A549 (cell line): ENCODE data around the gene GRK1. TPM values are rescaled to one million over a fixed set of nuclear protein-coding genes. Genes with fewer than 3 reads are reported as not detected.

Source experiments
- ATAC-seq, 2 experiments: fragments of 200-7000 bp in 1 of 2; fragments of >200 bp in 1 of 2; cut with Nextera tagmentation in 1 of 2; cut with Tn5 transposase in 1 of 2; 3 replicates each; pipeline versions ENCODE4 v1.8.0 to v1.9.1; 2018 to 2020; ENCODE audit warnings: mild to moderate bottlenecking in 1 of 2, moderate library complexity in 1 of 2
- CTCF ChIA-PET: fragments of 300-600 bp; sonication (Branson Sonifier 250); formaldehyde crosslinking; extraction: SDS; loops from one replicate; lab custom pipeline; 2021; ENCODE audit warnings: antibody characterized with exemption, inconsistent platforms; lab: Yijun Ruan, JAX
- POLR2A ChIA-PET: fragments of 350-600 bp; formaldehyde crosslinking; extraction: SDS; loops from one replicate; lab custom pipeline; 2021; ENCODE audit warnings: antibody characterized with exemption, inconsistent platforms; lab: Yijun Ruan, JAX
- DNase-seq, 2 experiments: peaks; one replicate each; pipeline versions ENCODE4 v3.0.0 to v3.0.0-alpha.2; 2011 to 2016; ENCODE audit warnings: low read depth in 1 of 2, low spot score in 1 of 2
- FAIRE-seq: peaks from 2 replicates; lab custom pipeline; 2011; peaks lifted over from hg19 to GRCh38; lab: Jason Lieb, UNC
- H3K27ac ChIP-seq, 2 experiments: fragments of >200 bp; sonication (Bioruptor Twin); formaldehyde crosslinking; 3 replicates each; pipeline ENCODE4 v1.5.1; 2016 to 2017
- H3K4me1 ChIP-seq: fragments of >200 bp; sonication (Bioruptor Twin); formaldehyde crosslinking; 3 replicates; pipeline ENCODE4 v1.6.1; 2016
- H3K4me2 ChIP-seq: fragments of >200 bp; sonication (Bioruptor Twin); formaldehyde crosslinking; 3 replicates; pipeline ENCODE4 v1.6.1; 2016
- H3K4me3 ChIP-seq: fragments of >200 bp; sonication (Bioruptor Twin); formaldehyde crosslinking; 3 replicates; pipeline ENCODE4 v1.5.1; 2016
- H3K9me3 ChIP-seq: fragments of >200 bp; sonication (Bioruptor Twin); formaldehyde crosslinking; 3 replicates; pipeline ENCODE4 v1.6.1; 2016
- BHLHE40 ChIP-seq: IDR thresholded peaks from 2 replicates; pipeline ENCODE4 v1.6.1; 2012; ENCODE audit warnings: low read depth, low read length, inconsistent platforms
- CBX2 ChIP-seq: fragments of 200-600 bp; sonication (generic); IDR thresholded peaks from 2 replicates; pipeline ENCODE4 v1.6.1; 2016; ENCODE audit warnings: low read depth, mild to moderate bottlenecking, borderline replicate concordance
- CEBPB ChIP-seq, 2 experiments: fragments of >200 bp in 1 of 2; sonication (Bioruptor Twin) in 1 of 2; formaldehyde crosslinking in 1 of 2; IDR thresholded peaks; 2 replicates each; pipeline ENCODE4 v1.6.1; 2012 to 2016
- CHD2 ChIP-seq: fragments of 150-350 bp; IDR thresholded peaks from 2 replicates; pipeline ENCODE4 v1.6.1; 2014; ENCODE audit warnings: low read length; ENCODE audit not compliant: partially characterized antibody
- FOSB ChIP-seq: fragments of 250-450 bp; sonication (Bioruptor Pico); IDR thresholded peaks from 2 replicates; pipeline ENCODE4 v1.5.0; 2020; ENCODE audit warnings: mild to moderate bottlenecking, moderate library complexity
- FOXS1 ChIP-seq: fragments of 250-450 bp; sonication (Bioruptor Pico); IDR thresholded peaks from 2 replicates; pipeline ENCODE4 v1.5.0; 2020; ENCODE audit warnings: mild to moderate bottlenecking, moderate library complexity
- HOXA7 ChIP-seq: fragments of 250-450 bp; sonication (Bioruptor Pico); IDR thresholded peaks from 2 replicates; pipeline ENCODE4 v1.5.0; 2020; ENCODE audit warnings: mild to moderate bottlenecking, moderate library complexity
- HOXB13 ChIP-seq: fragments of 250-450 bp; sonication (Bioruptor Pico); IDR thresholded peaks from 2 replicates; pipeline ENCODE4 v1.5.0; 2020; ENCODE audit warnings: low read depth, mild to moderate bottlenecking, moderate library complexity
- HOXB5 ChIP-seq: fragments of 250-450 bp; sonication (Bioruptor Pico); IDR thresholded peaks from 2 replicates; pipeline ENCODE4 v1.5.0; 2020; ENCODE audit warnings: mild to moderate bottlenecking, moderate library complexity
- MAFK ChIP-seq: fragments of 450-650 bp; IDR thresholded peaks from 2 replicates; pipeline ENCODE4 v1.6.1; 2014; ENCODE audit not compliant: partially characterized antibody
- MAZ ChIP-seq: fragments of 150-350 bp; IDR thresholded peaks from 2 replicates; pipeline ENCODE4 v1.6.1; 2014; ENCODE audit warnings: antibody characterized with exemption, low read depth, low read length, borderline replicate concordance
- NPAS2 ChIP-seq: fragments of 250-450 bp; sonication (Bioruptor Pico); IDR thresholded peaks from 2 replicates; pipeline ENCODE4 v1.8.0; 2022; ENCODE audit warnings: mild to moderate bottlenecking, moderate library complexity, borderline replicate concordance
- RAD21 ChIP-seq, 2 experiments: fragments of >200 bp in 1 of 2; sonication (Bioruptor Twin) in 1 of 2; formaldehyde crosslinking in 1 of 2; IDR thresholded peaks in 1 of 2; conservative IDR thresholded peaks in 1 of 2; 2 replicates in 1 of 2; 3 replicates in 1 of 2; pipeline ENCODE4 v1.6.1; 2012 to 2018; ENCODE audit warnings: inconsistent platforms in 1 of 2
- RCOR1 ChIP-seq: fragments of 150-350 bp; IDR thresholded peaks from 2 replicates; pipeline ENCODE4 v1.6.1; 2014; ENCODE audit warnings: antibody characterized with exemption, low read length, low read depth
- RNF2 ChIP-seq: fragments of 200-600 bp; sonication (generic); IDR thresholded peaks from 2 replicates; pipeline ENCODE4 v1.6.1; 2016; ENCODE audit warnings: low read depth, mild to moderate bottlenecking, antibody characterized with exemption, moderate library complexity, borderline replicate concordance
- SMC3 ChIP-seq: fragments of >200 bp; sonication (Bioruptor Twin); formaldehyde crosslinking; IDR thresholded peaks from 3 replicates; pipeline ENCODE4 v1.6.1; 2018; ENCODE audit warnings: inconsistent platforms
- ZC3H11A ChIP-seq: fragments of 450-650 bp; IDR thresholded peaks from 2 replicates; pipeline ENCODE4 v1.6.1; 2014; ENCODE audit warnings: antibody characterized with exemption, mild to moderate bottlenecking
- ZFP36 ChIP-seq: fragments of 450-650 bp; IDR thresholded peaks from 2 replicates; pipeline ENCODE4 v1.6.1; 2014; ENCODE audit warnings: borderline replicate concordance; ENCODE audit not compliant: partially characterized antibody
- ZSCAN20 ChIP-seq: fragments of 250-450 bp; sonication (Bioruptor Pico); IDR thresholded peaks from 2 replicates; pipeline ENCODE4 v1.8.0; 2022; ENCODE audit warnings: mild to moderate bottlenecking, moderate library complexity
- whole genome bisulfite sequencing: methylation state at CpG from one replicate; pipeline ENCODE4 v1.1.6; 2017; ENCODE audit errors: missing lambda C conversion rate; 5-methylcytosine and 5-hydroxymethylcytosine counted together
- polyA plus RNA-seq, 4 experiments: library from polyadenylated mRNA; depleted of rRNA in 3 of 4; stranded (reverse); fragments of >200 nt; fragmentation: RNase III in 1 of 4; extraction: RNeasy Plus Mini Kit Qiagen cat#74134 plus additional on column Dnase treatment in 1 of 4; gene quantifications; 2 replicates in 3 of 4; 3 replicates in 1 of 4; pipeline ENCODE4 v1.2.3, GENCODE V29; 2011 to 2017
- TF ChIP-seq, protein P1 (sequence below): fragments of >200 bp; sonication (Bioruptor Twin); formaldehyde crosslinking; IDR thresholded peaks from 3 replicates; pipeline ENCODE4 v1.6.1; 2016
- TF ChIP-seq, protein P2 (sequence below): fragments of >200 bp; sonication (Bioruptor Twin); formaldehyde crosslinking; IDR thresholded peaks from 2 replicates; pipeline ENCODE4 v1.6.1; 2016

GRK1 gene
- polyA plus RNA-seq, 2 of the 4 experiments (the other 2 are of a cell fraction): not detected

DNA sequence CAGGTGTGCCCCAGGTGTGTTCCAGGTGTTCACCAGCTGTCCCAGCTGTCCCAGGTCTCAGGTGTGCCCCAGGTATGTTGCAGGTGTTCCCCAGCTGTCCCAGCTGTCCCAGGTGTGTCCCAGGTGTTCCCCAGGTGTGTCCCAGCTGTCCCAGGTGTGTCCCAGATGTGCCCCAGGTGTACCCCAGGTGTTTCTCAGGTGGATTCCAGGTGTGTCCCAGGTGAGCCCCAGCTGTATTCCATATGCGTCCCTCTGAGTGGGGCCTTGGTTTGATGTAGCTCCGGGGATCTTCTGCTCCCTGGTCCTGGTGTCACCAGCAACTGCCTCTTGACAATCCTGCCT lies 719 bp upstream of the GRK1 start (continued):
- TF ChIP-seq CEBPB (IDR thresholded peaks at IDR 0.05) (no peak), ZSCAN20 (CRISPR knock-in tag) (no peak), MAZ (no peak)
- TF ChIP-seq, all 56 proteins: peak for 0

DNA sequence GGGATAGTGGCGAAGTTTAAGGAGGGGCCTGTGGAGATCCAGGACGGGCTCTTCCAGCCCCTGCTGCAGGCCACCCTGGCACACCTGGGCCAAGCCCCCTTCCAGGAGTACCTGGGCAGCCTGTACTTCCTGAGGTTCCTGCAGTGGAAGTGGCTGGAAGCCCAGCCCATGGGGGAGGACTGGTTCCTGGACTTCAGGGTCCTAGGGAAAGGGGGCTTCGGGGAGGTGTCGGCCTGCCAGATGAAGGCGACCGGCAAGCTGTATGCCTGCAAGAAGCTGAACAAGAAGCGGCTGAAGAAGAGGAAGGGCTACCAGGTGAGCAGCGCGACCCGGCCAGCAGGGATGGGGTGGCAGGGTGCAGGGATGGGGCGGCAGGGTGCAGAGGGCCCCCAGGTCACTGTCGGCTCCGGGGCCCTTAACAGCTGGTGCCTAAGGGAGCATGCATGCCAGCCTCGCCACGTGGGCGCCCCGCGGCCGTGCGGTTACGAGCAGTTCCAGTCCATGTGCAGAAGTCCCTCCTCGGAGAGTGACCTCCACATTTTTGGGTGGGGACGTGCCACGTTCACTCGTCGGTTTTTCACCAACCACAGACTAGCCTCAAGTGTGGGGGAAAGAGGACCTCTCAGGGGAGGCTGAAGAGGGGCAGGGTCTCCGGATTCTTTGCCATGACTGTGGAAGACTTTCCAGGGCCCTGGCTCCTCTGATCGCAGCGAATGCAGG lies 912 bp downstream of the GRK1 start:
- ATAC-seq (no peak), DNase-seq (no peak), FAIRE-seq (no peak)
- TF ChIP-seq BHLHE40: no peak
- no peak overlapping the region for H3K27ac ChIP-seq
- POLR2A ChIA-PET: no interaction called here
- no peaks in the 10 kb centered on the region for H3K4me1 ChIP-seq
- no peak overlapping the region for H3K4me3 ChIP-seq
- CTCF ChIA-PET: interaction anchor here (0.5 to 4.6 kb wide), 2 partner anchors 56 to 121 kb away, joined by 4 to 14 read pairs; no protein-coding TSS in a partner anchor
- no peaks in the 10 kb centered on the region for H3K9me3 ChIP-seq
- 54% methylated on average over 16 of the region's 29 CpGs for WGBS
- no peak overlapping the region for H3K4me2 ChIP-seq

DNA sequence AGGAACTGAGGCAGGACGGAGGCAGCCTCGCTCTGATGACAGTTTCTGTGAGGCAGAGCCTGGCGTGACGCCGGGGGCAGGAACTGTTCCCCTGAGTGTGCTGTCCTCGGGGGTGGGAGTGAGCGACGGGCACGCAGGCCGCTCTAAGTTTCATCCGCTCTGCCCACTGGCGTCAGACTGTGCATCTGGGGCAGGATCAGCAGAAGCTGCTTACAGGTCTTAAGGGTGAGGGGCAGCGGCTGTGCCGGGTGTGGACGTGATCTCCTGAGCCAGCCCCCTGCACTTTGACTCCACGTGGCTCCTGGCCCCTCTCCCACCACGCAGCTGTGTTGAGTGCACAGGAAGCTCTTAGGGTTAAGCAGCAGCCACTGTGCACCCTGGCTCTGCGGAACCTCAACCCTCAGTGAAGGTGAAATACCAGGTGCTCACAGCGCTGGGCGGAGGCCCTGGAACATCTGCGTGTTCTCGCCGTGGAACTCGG lies 1.5 kb downstream of the GRK1 start:
- ChIA-PET POLR2A (no interaction called here), CTCF (no interaction called here)
- no peak overlapping the region for H3K4me3 ChIP-seq
- 46% methylated on average over 16 of the region's 24 CpGs for WGBS
- FAIRE-seq (no peak), DNase-seq (no peak), ATAC-seq (no peak)
- no peaks in the 10 kb centered on the region for H3K4me1 ChIP-seq
- H3K9me3 ChIP-seq: no peaks in the 10 kb centered on the region
- no peak overlapping the region for H3K27ac ChIP-seq
- H3K4me2 ChIP-seq: no peak overlapping the region
- TF ChIP-seq RNF2 (no peak), CHD2 (no peak), HOXB13 (CRISPR knock-in tag) (no peak), HOXB5 (CRISPR knock-in tag) (no peak), SMC3 (no peak), FOXS1 (CRISPR knock-in tag) (no peak), ZC3H11A (no peak)
- TF ChIP-seq, protein P1, sequence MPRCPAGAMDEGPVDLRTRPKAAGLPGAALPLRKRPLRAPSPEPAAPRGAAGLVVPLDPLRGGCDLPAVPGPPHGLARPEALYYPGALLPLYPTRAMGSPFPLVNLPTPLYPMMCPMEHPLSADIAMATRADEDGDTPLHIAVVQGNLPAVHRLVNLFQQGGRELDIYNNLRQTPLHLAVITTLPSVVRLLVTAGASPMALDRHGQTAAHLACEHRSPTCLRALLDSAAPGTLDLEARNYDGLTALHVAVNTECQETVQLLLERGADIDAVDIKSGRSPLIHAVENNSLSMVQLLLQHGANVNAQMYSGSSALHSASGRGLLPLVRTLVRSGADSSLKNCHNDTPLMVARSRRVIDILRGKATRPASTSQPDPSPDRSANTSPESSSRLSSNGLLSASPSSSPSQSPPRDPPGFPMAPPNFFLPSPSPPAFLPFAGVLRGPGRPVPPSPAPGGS: no peak

DNA sequence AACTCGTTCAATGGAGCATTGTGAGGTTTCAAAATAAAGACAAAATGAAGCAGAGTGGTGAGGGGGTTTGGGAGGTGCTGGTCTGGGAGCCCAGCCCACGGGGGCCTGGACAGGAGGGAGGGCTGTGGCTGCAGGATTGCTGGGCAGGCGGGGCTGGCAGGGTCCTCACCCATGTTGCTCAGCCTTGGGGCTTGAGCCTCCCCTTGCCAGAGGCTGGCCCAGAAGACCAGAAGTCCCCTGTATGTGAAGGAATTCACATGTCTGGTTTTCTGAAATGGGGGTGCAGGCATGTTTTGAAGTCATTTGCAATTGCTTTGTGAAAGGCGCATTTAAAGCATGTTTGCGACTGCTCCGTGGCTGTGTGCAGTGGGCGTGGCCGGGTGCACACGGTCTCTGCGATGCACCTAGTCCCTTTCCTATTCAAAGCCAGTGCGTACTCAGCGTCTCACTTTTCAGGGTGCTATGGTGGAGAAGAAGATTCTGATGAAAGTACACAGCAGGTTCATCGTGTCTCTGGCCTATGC lies 2.3 kb downstream of the GRK1 start:
- WGBS: 57% methylated on average over 11 of the region's 13 CpGs
- DNase-seq (no peak), ATAC-seq (no peak), FAIRE-seq (no peak)
- POLR2A ChIA-PET: no interaction called here
- Histone ChIP-seq H3K27ac (no peak overlapping the region), H3K4me2 (no peak overlapping the region), H3K4me3 (no peak overlapping the region), H3K4me1 (no peaks in the 10 kb centered on the region), H3K9me3 (no peaks in the 10 kb centered on the region)
- TF ChIP-seq, protein P1: no peak
- TF ChIP-seq CEBPB (IDR thresholded peaks at IDR 0.05) (no peak), CBX2 (no peak), RCOR1 (no peak), HOXA7 (CRISPR knock-in tag) (no peak), NPAS2 (CRISPR knock-in tag) (no peak), HOXB13 (CRISPR knock-in tag) (no peak), RAD21 (conservative IDR thresholded peaks at IDR 0.05 in 1 of 2, IDR thresholded peaks at IDR 0.05 in 1 of 2) (no peak), RNF2 (no peak), FOSB (CRISPR knock-in tag) (no peak), MAFK (no peak), ZFP36 (no peak), ZC3H11A (no peak)
- TF ChIP-seq, protein P2, sequence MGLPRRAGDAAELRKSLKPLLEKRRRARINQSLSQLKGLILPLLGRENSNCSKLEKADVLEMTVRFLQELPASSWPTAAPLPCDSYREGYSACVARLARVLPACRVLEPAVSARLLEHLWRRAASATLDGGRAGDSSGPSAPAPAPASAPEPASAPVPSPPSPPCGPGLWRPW: no peak
- CTCF ChIA-PET: no interaction called here
